ENCODE data around the gene NAA15. TPM values are rescaled to one million over a fixed set of nuclear protein-coding genes. Genes with fewer than 3 reads are reported as not detected.
"Not testable (repeated sequence)": the region's sequence is repeated elsewhere in the genome, so short reads cannot be mapped to it uniquely, and the experiment has no call there.

Gene NAA15
- total RNA-seq, 4 donors from 2014 or later, result 17.5 to 28.5 (median 20.5) TPM

DNA sequence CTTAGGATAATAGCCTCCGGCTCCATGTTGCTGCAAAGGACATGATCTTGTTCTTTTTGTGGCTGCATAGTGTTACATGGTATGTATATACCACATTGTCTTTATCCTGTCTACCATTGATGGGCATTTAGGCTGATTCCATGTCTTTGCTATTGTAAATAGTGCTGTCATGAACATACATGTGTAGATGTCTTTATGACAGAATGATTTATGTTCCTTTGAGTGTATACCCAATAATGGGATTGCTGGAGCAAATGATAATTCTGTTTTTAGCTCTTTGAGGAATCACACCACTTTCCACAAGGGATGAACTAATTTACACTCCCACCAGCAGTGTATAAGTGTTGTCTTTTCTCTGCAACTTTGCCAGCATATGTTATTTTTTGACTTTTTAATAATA is 157.2 kb downstream of the NAA15 start:
- WGBS, 2 donors, result 85 to 92% methylated on average over 1 of the region's 1 CpG
- intact Hi-C loops (cut with DNase I; ENCODE audit: low total_unique reads), result no loop called here
- H3K4me3 ChIP-seq (ENCODE audit: low read depth, poor library complexity, severe bottlenecking), result no peak overlapping the region
- DNase-seq (ENCODE audit: low spot score in 2 of 2), result no peak
- TF ChIP-seq, protein P1, sequence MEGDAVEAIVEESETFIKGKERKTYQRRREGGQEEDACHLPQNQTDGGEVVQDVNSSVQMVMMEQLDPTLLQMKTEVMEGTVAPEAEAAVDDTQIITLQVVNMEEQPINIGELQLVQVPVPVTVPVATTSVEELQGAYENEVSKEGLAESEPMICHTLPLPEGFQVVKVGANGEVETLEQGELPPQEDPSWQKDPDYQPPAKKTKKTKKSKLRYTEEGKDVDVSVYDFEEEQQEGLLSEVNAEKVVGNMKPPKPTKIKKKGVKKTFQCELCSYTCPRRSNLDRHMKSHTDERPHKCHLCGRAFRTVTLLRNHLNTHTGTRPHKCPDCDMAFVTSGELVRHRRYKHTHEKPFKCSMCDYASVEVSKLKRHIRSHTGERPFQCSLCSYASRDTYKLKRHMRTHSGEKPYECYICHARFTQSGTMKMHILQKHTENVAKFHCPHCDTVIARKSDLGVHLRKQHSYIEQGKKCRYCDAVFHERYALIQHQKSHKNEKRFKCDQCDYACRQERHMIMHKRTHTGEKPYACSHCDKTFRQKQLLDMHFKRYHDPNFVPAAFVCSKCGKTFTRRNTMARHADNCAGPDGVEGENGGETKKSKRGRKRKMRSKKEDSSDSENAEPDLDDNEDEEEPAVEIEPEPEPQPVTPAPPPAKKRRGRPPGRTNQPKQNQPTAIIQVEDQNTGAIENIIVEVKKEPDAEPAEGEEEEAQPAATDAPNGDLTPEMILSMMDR (IDR thresholded peaks at IDR 0.05), result no peak
- no peak for TF ChIP-seq POLR2A (IDR thresholded peaks at IDR 0.05)

GRCh38 chr4:139458999-139459398 is 157.7 kb downstream of the NAA15 start:
- no peak overlapping the region for H3K4me3 ChIP-seq (ENCODE audit: low read depth, poor library complexity, severe bottlenecking)
- 67 to 76% methylated on average over 3 of the region's 3 CpGs for WGBS, 2 donors
- intact Hi-C loops (cut with DNase I; ENCODE audit: low total_unique reads), result no loop called here
- TF ChIP-seq POLR2A (IDR thresholded peaks at IDR 0.05), result no peak
- TF ChIP-seq, protein P1 (IDR thresholded peaks at IDR 0.05), result no peak
- no peak for DNase-seq (ENCODE audit: low spot score in 2 of 2)

DNA sequence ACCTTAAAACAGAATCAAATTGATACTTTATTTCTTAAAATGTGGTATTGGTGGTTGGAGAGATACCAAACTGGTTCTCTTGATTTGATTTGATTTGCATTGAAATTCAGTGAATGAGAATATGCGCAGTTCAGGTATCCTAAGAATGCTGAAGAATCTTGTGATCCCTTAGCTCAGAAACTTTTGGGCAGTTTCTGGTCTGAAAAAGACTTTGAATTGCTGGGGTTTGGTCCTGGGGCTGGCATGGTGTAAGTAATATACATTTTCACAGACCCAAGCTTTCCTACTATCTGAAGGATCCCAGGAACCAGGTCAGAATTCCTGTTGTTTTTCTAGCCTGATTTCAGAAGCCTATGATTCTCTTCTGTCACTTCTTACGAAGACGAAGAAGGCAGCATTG is 159.3 kb downstream of the NAA15 start:
- intact Hi-C loops (cut with DNase I; ENCODE audit: low total_unique reads), result no loop called here
- TF ChIP-seq, protein P1 (IDR thresholded peaks at IDR 0.05), result no peak
- no peak for TF ChIP-seq POLR2A (IDR thresholded peaks at IDR 0.05)
- DNase-seq (ENCODE audit: low spot score in 2 of 2), result no peak
- H3K4me3 ChIP-seq (ENCODE audit: low read depth, poor library complexity, severe bottlenecking), result no peak overlapping the region
- WGBS, 2 donors, result 94 to 98% methylated on average over 3 of the region's 3 CpGs

DNA sequence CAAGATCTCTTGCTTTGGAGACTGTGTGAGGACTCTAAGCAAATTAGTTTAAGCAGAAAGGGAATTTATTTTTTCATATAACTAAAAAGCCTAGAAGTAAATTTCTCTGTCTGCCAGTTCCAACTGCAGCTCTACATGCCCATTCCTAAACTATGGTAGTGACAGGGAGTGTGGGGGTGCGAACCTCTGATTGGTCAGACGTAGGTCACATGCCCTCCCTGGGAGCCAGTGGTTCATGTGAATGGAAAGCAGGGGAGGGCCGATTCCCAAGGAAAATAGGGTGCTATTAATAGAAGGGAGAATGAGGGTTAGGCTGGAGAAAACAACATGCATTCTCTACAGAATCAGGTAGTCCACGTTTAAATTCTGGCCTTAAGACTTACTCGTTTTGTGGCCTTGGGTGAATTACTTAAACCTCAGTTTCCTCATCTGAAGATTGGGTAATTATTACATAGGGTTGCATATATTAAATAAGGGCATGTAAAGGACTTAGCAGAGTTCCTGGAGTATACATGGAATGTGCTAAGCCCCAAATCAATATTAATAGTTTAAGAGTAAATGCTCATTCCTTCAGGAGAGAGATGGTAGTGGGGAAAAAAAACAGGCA is 159.8 kb downstream of the NAA15 start:
- intact Hi-C loops (cut with DNase I; ENCODE audit: low total_unique reads), result no loop called here

GRCh38 chr4:139464512-139464911 is 163.2 kb downstream of the NAA15 start:
- WGBS, 2 donors, result 94 to 98% methylated on average over 5 of the region's 5 CpGs
- DNase-seq (ENCODE audit: low spot score in 2 of 2); intact Hi-C loops (cut with DNase I; ENCODE audit: low total_unique reads); H3K4me3 ChIP-seq (ENCODE audit: low read depth, poor library complexity, severe bottlenecking): not testable (repeated sequence)

More for the DNA sequence above, 159.8 kb downstream of the NAA15 start:
- no peak overlapping the region for H3K4me3 ChIP-seq (ENCODE audit: low read depth, poor library complexity, severe bottlenecking)
- TF ChIP-seq POLR2A (IDR thresholded peaks at IDR 0.05), result no peak
- TF ChIP-seq, protein P1 (IDR thresholded peaks at IDR 0.05), result no peak
- 84 to 87% methylated on average over 5 of the region's 5 CpGs for WGBS, 2 donors
- no peak for DNase-seq (ENCODE audit: low spot score in 2 of 2)

- intact Hi-C loops (cut with DNase I; ENCODE audit: low total_unique reads), result no loop called here
- 49 to 87% methylated on average over 4 of the region's 4 CpGs for WGBS, 2 donors
- TF ChIP-seq POLR2A (IDR thresholded peaks at IDR 0.05), result no peak
- TF ChIP-seq, protein P1 (IDR thresholded peaks at IDR 0.05), result no peak
- no peak overlapping the region for H3K4me3 ChIP-seq (ENCODE audit: low read depth, poor library complexity, severe bottlenecking)
- no peak for DNase-seq (ENCODE audit: low spot score in 2 of 2)
These were observed 164.6 kb downstream of the NAA15 start for GRCh38 chr4:139465922-139466321.

GRCh38 chr4:139468756-139469155 is 167.5 kb downstream of the NAA15 start:
- intact Hi-C loops (cut with DNase I; ENCODE audit: low total_unique reads), result loop anchor here (1.0 kb wide), 1 partner anchor 22 kb away; no protein-coding TSS in a partner anchor
- not testable (repeated sequence) for H3K4me3 ChIP-seq (ENCODE audit: low read depth, poor library complexity, severe bottlenecking); DNase-seq (ENCODE audit: low spot score in 2 of 2)

Data from lower leg skin (tissue), 4 donors.